ENCODE measurements around the gene SLC39A5. TPM values are rescaled to one million over a fixed set of nuclear protein-coding genes. Genes with fewer than 3 reads are reported as not detected.

SLC39A5 gene
- total and polyA plus RNA-seq, 2 donors (not counting 1 experiment from before 2014, with no cell fraction given) = 0.69 to 0.97 TPM

GRCh38 chr12:56286044-56286830 is 56.4 kb downstream of the SLC39A5 start:
- Histone ChIP-seq H3K79me2 (ENCODE audit: control insufficient read depth, insufficient read depth, low read length) (peaks cover 54% of the 10 kb centered on the region), H3K4me3 (ENCODE audit: control extremely low read depth in 1 of 5, extremely low read depth in 1 of 5, insufficient read depth in 1 of 5, low read depth in 2 of 5, low read length in 4 of 5) (no peak overlapping the region), H2AFZ (ENCODE audit: insufficient read depth, low read depth, low read length, poor library complexity, severe bottlenecking) (no peak overlapping the region), H3K36me3 (replicated peaks in 1 of 2; ENCODE audit: control extremely low read depth in 1 of 2, control insufficient read depth in 1 of 2, extremely low read depth in 1 of 2, insufficient read depth in 2 of 2, low read length in 1 of 2) (peaks cover 9 to 61% of the 10 kb centered on the region in 2 experiments), H3K4me2 (replicated peaks; ENCODE audit: low read depth, low read length, poor library complexity, severe bottlenecking) (no peak overlapping the region), H3K9me3 (ENCODE audit: control extremely low read depth in 1 of 3, control insufficient read depth in 2 of 3, insufficient read depth in 1 of 3, low read length in 2 of 3) (no peaks in the 10 kb centered on the region), H4K20me1 (ENCODE audit: control insufficient read depth, insufficient read depth, low read length, poor library complexity, severe bottlenecking) (peaks cover 8% of the 10 kb centered on the region), H3K9ac (ENCODE audit: low read length) (no peak overlapping the region), H3K27me3 (replicated peaks in 1 of 4; ENCODE audit: control extremely low read depth in 1 of 4, control insufficient read depth in 3 of 4, insufficient read depth in 4 of 4, low read length in 3 of 4) (no peaks in the 10 kb centered on the region), H3K4me1 (ENCODE audit: control insufficient read depth in 2 of 2, insufficient read depth in 2 of 2, low read length in 2 of 2) (peaks cover 0 to 5% of the 10 kb centered on the region in 2 donors), H3K27ac (ENCODE audit: low read length in 2 of 2) (no peak overlapping the region)
- WGBS (ENCODE audit: insufficient coverage) = no CpG with 5 or more reads among the region's 4 CpGs
- ChIA-PET CTCF (interaction anchor here (1.2 to 1.7 kb wide), 3 partner anchors 12 to 178 kb away, joined by 4 to 8 read pairs (median 4); no protein-coding TSS in a partner anchor), POLR2A (interaction anchor here (0.6 kb wide), 1 partner anchor 395 kb away, joined by 6 read pairs; no protein-coding TSS in a partner anchor)
- ATAC-seq (ENCODE audit: low read depth) (no peak), DNase-seq (no peak)
- Mint-ChIP-seq H3K4me1 (peaks cover 10% of the 10 kb centered on the region), H3K27ac (no peak overlapping the region), H3K27me3 (no peaks in the 10 kb centered on the region), H3K4me3 (no peak overlapping the region), H3K9me3 (ENCODE audit: insufficient read depth) (no peaks in the 10 kb centered on the region)
- intact Hi-C loops (cut with micrococcal nuclease) = no loop called here
- TF ChIP-seq CTCF (IDR thresholded peaks at IDR 0.05) (no peak), EZH2 (IDR thresholded peaks at IDR 0.05; ENCODE audit: borderline replicate concordance, insufficient read depth, low read depth, low read length, poor library complexity, severe bottlenecking) (no peak)

Other genes with a start within 250 kb of the SLC39A5 start
- gene SUOX, start 232.8 kb upstream of the SLC39A5 start, total RNA-seq = 6.3 and 7.5 TPM in 2 replicates
- 3.1 and 3.4 TPM in 2 replicates for gene SUOX, start 232.8 kb upstream of the SLC39A5 start, polyA plus RNA-seq
- 7.6 and 8.9 TPM in 2 replicates for gene IKZF4, start 209.0 kb upstream of the SLC39A5 start, total RNA-seq
- gene IKZF4, start 209.0 kb upstream of the SLC39A5 start, polyA plus RNA-seq = 2.3 and 2.4 TPM in 2 replicates
- 19.4 and 21.0 TPM in 2 replicates for gene RPS26, start 188.1 kb upstream of the SLC39A5 start, total RNA-seq
- gene RPS26, start 188.1 kb upstream of the SLC39A5 start, polyA plus RNA-seq = 549 and 2,188 TPM in 2 replicates
- not detected in 2 replicates for gene ERBB3, start 149.9 kb upstream of the SLC39A5 start, total RNA-seq
- gene ERBB3, start 149.9 kb upstream of the SLC39A5 start, polyA plus RNA-seq = 0.06 and 0.10 TPM in 2 replicates
- gene PA2G4, start 125.5 kb upstream of the SLC39A5 start, total RNA-seq = 77.3 and 84.6 TPM in 2 replicates
- 53.4 and 56.7 TPM in 2 replicates for gene PA2G4, start 125.5 kb upstream of the SLC39A5 start, polyA plus RNA-seq
- 4,341 and 4,738 TPM in 2 replicates for gene RPL41, start 113.4 kb upstream of the SLC39A5 start, total RNA-seq
- 8,499 and 10,371 TPM in 2 replicates for gene RPL41, start 113.4 kb upstream of the SLC39A5 start, polyA plus RNA-seq
- gene ZC3H10, start 111.8 kb upstream of the SLC39A5 start, total RNA-seq = 21.7 and 25.5 TPM in 2 replicates
- 3.3 and 4.7 TPM in 2 replicates for gene ZC3H10, start 111.8 kb upstream of the SLC39A5 start, polyA plus RNA-seq
- 151 and 154 TPM in 2 replicates for gene ESYT1, start 101.8 kb upstream of the SLC39A5 start, total RNA-seq
- 132 and 162 TPM in 2 replicates for gene ESYT1, start 101.8 kb upstream of the SLC39A5 start, polyA plus RNA-seq
- 23.7 and 25.7 TPM in 2 replicates for gene MYL6B, start 77.5 kb upstream of the SLC39A5 start, total RNA-seq
- gene MYL6B, start 77.5 kb upstream of the SLC39A5 start, polyA plus RNA-seq = 18.7 and 27.8 TPM in 2 replicates
- gene MYL6, start 71.7 kb upstream of the SLC39A5 start, total RNA-seq = 645 and 675 TPM in 2 replicates
- 711 and 892 TPM in 2 replicates for gene MYL6, start 71.7 kb upstream of the SLC39A5 start, polyA plus RNA-seq
- gene SMARCC2, start 40.6 kb upstream of the SLC39A5 start, total RNA-seq = 195 and 198 TPM in 2 replicates
- 56.3 and 70.4 TPM in 2 replicates for gene SMARCC2, start 40.6 kb upstream of the SLC39A5 start, polyA plus RNA-seq
- gene RNF41, start 8.1 kb upstream of the SLC39A5 start, total RNA-seq = 129 and 134 TPM in 2 replicates
- 107 and 113 TPM in 2 replicates for gene RNF41, start 8.1 kb upstream of the SLC39A5 start, polyA plus RNA-seq
- 12.4 and 14.9 TPM in 2 replicates for gene NABP2, start 5.7 kb upstream of the SLC39A5 start, total RNA-seq
- 13.1 and 16.1 TPM in 2 replicates for gene NABP2, start 5.7 kb upstream of the SLC39A5 start, polyA plus RNA-seq
- gene ANKRD52, start 28.3 kb downstream of the SLC39A5 start, total RNA-seq = 46.5 and 54.6 TPM in 2 replicates
- 16.3 and 17.9 TPM in 2 replicates for gene ANKRD52, start 28.3 kb downstream of the SLC39A5 start, polyA plus RNA-seq
- 73.5 and 76.3 TPM in 2 replicates for gene COQ10A, start 36.9 kb downstream of the SLC39A5 start, total RNA-seq
- gene COQ10A, start 36.9 kb downstream of the SLC39A5 start, polyA plus RNA-seq = 73.6 and 84.5 TPM in 2 replicates
- gene CS, start 70.3 kb downstream of the SLC39A5 start, total RNA-seq = 151 and 154 TPM in 2 replicates
- gene CS, start 70.3 kb downstream of the SLC39A5 start, polyA plus RNA-seq = 114 and 157 TPM in 2 replicates
- 89.0 and 91.2 TPM in 2 replicates for gene CNPY2, start 85.9 kb downstream of the SLC39A5 start, total RNA-seq
- gene CNPY2, start 85.9 kb downstream of the SLC39A5 start, polyA plus RNA-seq = 52.9 and 61.9 TPM in 2 replicates
- gene PAN2, start 103.9 kb downstream of the SLC39A5 start, total RNA-seq = 216 and 230 TPM in 2 replicates
- gene PAN2, start 103.9 kb downstream of the SLC39A5 start, polyA plus RNA-seq = 211 and 266 TPM in 2 replicates
- gene IL23A, start 108.8 kb downstream of the SLC39A5 start, total RNA-seq = 18.5 and 20.5 TPM in 2 replicates
- gene IL23A, start 108.8 kb downstream of the SLC39A5 start, polyA plus RNA-seq = 24.9 and 32.6 TPM in 2 replicates
- 298 and 309 TPM in 2 replicates for gene STAT2, start 130.1 kb downstream of the SLC39A5 start, total RNA-seq
- 252 and 261 TPM in 2 replicates for gene STAT2, start 130.1 kb downstream of the SLC39A5 start, polyA plus RNA-seq
- gene APOF, start 132.8 kb downstream of the SLC39A5 start, total RNA-seq = not detected in 2 replicates
- gene APOF, start 132.8 kb downstream of the SLC39A5 start, polyA plus RNA-seq = not detected in 2 replicates
- 44.4 and 46.6 TPM in 2 replicates for gene TIMELESS, start 219.4 kb downstream of the SLC39A5 start, total RNA-seq
- 17.2 and 24.3 TPM in 2 replicates for gene TIMELESS, start 219.4 kb downstream of the SLC39A5 start, polyA plus RNA-seq
- not detected in 2 replicates for gene MIP, start 224.6 kb downstream of the SLC39A5 start, total RNA-seq
- not detected in 2 replicates for gene MIP, start 224.6 kb downstream of the SLC39A5 start, polyA plus RNA-seq
- gene SPRYD4, start 238.5 kb downstream of the SLC39A5 start, total RNA-seq = 7.4 and 8.0 TPM in 2 replicates
- gene SPRYD4, start 238.5 kb downstream of the SLC39A5 start, polyA plus RNA-seq = 3.7 and 4.2 TPM in 2 replicates